NCI-H2196 treated with DMSO at 0.1 percent for 48 hours (cell line): ENCODE results near the gene NDUFA7.
"Not testable (repeated sequence)": the region's sequence is repeated elsewhere in the genome, so short reads cannot be mapped to it uniquely, and the experiment has no call there.

Experiments
- DNase-seq: peaks from one replicate; lab custom pipeline; 2025; ENCODE audit not compliant: unreplicated experiment; lab: John Stamatoyannopoulos, UW

NDUFA7 gene

DNA sequence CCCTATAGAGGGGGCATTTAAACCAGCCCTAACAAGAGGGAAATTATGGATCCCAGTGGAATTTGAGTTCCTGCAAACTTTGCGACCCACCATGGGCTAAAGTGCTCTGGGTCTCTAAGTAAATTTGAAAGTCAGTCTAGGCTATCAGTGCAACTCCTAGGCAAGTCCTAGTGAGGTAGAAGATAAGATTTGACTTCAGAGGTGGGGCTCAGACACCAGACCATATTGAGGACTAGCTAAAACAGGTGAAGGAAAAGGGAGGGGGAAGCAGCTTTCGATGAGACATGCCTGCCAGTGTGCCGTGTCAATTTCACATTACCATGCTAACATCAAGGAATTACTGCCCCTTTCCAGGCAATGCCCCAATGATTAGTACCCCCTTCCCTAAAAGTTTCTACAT, 51.5 kb downstream of the NDUFA7 start:
- no peak for DNase-seq

DNA sequence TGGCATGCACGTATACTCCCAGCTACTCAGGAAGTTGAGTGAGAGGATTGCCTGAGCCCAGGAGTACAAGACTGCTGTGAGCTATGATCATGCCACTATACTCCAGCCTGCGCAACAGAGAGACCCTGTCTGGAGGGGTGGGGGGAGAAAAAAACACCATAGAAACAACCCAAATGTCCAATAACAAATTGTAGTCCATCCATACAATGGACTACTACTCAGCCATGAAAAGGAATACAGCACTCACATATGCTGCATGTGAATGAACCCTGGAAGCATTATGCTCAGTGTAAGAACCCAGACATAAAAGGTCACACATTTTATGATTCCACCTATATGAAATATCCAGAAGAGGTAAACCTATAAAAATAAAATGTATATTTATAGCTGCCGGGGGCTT, 55.3 kb downstream of the NDUFA7 start:
- no peak for DNase-seq

DNA sequence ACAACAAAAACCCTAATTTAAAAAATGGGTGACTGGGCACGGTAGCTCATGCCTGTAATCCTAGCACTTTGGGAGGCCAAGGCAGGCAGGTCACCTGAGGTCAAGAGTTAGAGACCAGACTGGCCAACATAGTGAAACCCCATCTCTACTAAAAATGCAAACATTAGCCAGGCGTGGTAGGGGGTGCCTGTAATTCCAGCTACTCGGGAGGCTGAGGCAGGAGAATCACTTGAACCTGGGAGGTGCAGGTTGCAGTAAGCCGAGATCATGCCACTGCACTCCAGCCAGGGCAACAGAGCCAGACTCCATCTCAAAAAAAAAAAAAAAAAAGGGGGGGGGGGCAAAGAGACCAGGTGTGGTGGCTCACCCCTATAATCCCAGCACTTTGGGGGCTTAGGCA, 56.9 kb downstream of the NDUFA7 start:
- not testable (repeated sequence) for DNase-seq

DNA sequence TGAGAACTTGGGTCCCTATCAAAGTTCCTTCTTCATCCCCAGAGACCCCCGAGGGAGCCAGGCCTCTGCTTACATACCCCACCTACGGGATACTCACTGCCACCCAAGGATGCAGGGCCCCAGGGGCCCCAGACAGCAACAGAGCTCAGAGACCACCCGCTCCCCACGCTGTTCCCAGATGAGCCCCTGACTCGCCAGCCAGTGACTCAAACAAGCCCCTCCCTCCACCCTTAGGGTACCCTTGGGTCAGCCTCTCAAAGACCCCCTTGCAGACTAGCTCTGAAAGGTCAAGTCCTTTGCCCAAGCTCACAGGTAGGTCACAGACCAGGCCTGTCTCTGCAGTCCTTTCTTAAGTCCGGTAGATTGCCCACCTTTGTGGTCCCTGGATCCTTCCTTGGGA, 58.7 kb downstream of the NDUFA7 start:
- DNase-seq: no peak

DNA sequence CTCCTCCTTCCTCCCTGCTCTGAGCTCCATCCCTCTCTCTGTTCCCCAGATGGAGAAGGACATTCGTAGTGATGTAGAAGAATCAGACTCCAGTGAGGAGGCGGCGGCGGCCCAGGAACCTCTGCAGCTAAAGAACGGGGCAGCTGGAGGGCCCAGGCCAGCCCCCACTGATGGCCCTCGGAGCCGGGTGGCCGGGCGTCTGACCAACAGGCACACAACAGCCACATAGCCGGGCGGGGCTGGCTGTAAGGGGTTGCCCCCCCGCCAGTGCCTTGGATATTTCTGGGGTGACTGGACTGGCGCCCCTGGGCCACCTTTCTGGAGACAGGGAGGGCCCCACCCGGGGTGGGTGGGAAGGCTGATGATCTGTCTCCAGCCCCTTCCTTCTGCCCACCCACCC, 59.3 kb downstream of the NDUFA7 start:
- DNase-seq: no peak

DNA sequence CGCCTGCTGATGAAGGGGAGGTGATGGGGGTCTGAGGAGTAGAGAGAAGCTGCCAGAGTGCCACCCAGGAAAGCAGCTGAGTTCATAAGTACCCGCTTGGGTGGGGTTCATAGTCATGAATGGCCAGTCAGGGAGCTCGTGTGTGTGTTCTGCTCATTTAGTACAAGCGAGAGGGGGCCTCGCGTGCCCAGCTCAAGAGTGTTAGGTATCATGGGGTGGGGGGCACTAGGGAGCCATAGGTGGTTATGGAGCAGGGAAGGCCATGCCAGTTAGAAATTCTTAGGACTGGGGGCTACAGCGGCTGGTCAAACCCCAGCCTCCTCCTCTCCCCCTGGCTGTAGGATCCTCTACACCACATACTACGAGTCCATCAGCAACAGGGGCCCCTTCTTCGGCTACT, 59.8 kb downstream of the NDUFA7 start:
- DNase-seq: no peak
